Measurements from ENCODE around the gene SPPL2B.
"Not testable (repeated sequence)": the region's sequence is repeated elsewhere in the genome, so short reads cannot be mapped to it uniquely, and the experiment has no call there.

The SPPL2B gene

GRCh38 chr19:2344381-2344870, 15.9 kb downstream of the SPPL2B start:
- intact Hi-C loops (cut with DNase I): no loop called here
- DNase-seq: no peak

GRCh38 chr19:2345076-2345475, 16.6 kb downstream of the SPPL2B start:
- DNase-seq: no peak
- intact Hi-C loops (cut with DNase I): no loop called here

- peak in 3 of 42 donors; percentile 24 to 48 (median 38) for DNase-seq
- intact Hi-C loops (cut with DNase I): no loop called here
Observed at GRCh38 chr19:2345794-2346663, 17.5 kb downstream of the SPPL2B start.

- DNase-seq; intact Hi-C loops (cut with DNase I): not testable (repeated sequence)
Observed at GRCh38 chr19:2349818-2350217, 21.3 kb downstream of the SPPL2B start.

- DNase-seq: no peak
- intact Hi-C loops (cut with DNase I): no loop called here
Observed at GRCh38 chr19:2350656-2351055, 22.2 kb downstream of the SPPL2B start.

- DNase-seq: no peak
- intact Hi-C loops (cut with DNase I): no loop called here
Observed at GRCh38 chr19:2351591-2351990, 23.1 kb downstream of the SPPL2B start.

GRCh38 chr19:2352121-2352520, 23.6 kb downstream of the SPPL2B start:
- no peak for DNase-seq
- intact Hi-C loops (cut with DNase I): no loop called here

- DNase-seq: no peak
- intact Hi-C loops (cut with DNase I): no loop called here
Observed at GRCh38 chr19:2353159-2353886, 24.8 kb downstream of the SPPL2B start.

GRCh38 chr19:2353887-2354592, 25.6 kb downstream of the SPPL2B start:
- intact Hi-C loops (cut with DNase I): no loop called here
- no peak for DNase-seq

- DNase-seq: no peak
- intact Hi-C loops (cut with DNase I): no loop called here
Observed at GRCh38 chr19:2354670-2355069, 26.2 kb downstream of the SPPL2B start.

GRCh38 chr19:2355168-2356035, 26.9 kb downstream of the SPPL2B start:
- intact Hi-C loops (cut with DNase I): no loop called here
- no peak for DNase-seq

GRCh38 chr19:2356036-2356646, 27.7 kb downstream of the SPPL2B start:
- intact Hi-C loops (cut with DNase I): no loop called here
- no peak for DNase-seq

GRCh38 chr19:2357279-2358206, 29.1 kb downstream of the SPPL2B start:
- intact Hi-C loops (cut with DNase I): no loop called here
- DNase-seq: no peak

GRCh38 chr19:2358548-2359173, 30.2 kb downstream of the SPPL2B start:
- intact Hi-C loops (cut with DNase I): no loop called here
- DNase-seq: no peak

- intact Hi-C loops (cut with DNase I): no loop called here
- no peak for DNase-seq
Observed at GRCh38 chr19:2359992-2360685, 31.7 kb downstream of the SPPL2B start, which contains the start of gene TMPRSS9. TMPRSS9 (plus strand) TSS chr19:2360265; CDS start chr19:2389786, 29,521 bp downstream.

GRCh38 chr19:2360833-2361232, 32.3 kb downstream of the SPPL2B start:
- intact Hi-C loops (cut with DNase I): no loop called here
- no peak for DNase-seq
